Stimulated activated CD8-positive, alpha-beta memory T cell treated with anti-CD3 and anti-CD28 coated beads, Interleukin-2, amount 100 ng/mL, for 48 hours (primary cell): ENCODE results near the gene SLC25A39.

Source experiments
- DNase-seq, 2 donors: peaks; one replicate each; pipeline ENCODE4 v3.0.0-alpha.2; 2020; ENCODE audit warnings: low read depth in 2 of 2

SLC25A39 gene

DNA sequence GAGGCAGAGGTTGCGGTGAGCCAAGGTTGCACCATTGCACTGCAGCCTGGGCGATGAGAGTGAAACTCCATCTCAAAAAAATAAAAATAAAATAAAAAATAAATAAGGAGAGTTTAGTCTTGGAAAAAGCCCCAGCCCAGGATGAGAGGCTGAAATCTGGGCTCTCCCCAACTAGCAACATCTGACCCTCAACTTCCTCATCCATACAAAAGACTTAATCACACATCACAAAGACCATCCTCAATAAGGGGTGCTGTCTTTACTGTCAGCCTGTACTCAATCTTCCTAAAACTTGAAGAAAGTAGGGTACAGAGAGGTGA, 45.3 kb downstream of the SLC25A39 start:
- DNase-seq: no peak

DNA sequence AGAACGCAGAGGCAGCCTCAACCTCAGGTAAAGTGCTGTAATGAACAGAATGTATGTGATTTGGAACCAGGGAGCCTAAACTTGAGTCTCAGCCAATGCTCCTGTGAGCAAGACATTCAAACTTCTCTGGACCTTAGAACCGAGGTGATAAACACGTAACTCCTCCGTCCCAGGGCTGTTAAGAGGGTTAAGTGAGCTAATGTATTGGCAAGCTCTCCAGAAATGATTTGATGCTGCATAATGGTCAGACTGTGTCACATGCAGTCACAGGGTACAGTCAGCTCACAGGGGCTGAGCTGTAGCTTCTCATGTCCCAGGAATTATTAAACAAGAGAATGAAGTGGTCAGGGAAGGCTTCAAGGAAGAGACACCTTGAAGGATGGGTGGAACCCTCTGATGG, 46.6 kb downstream of the SLC25A39 start:
- DNase-seq: no peak

DNA sequence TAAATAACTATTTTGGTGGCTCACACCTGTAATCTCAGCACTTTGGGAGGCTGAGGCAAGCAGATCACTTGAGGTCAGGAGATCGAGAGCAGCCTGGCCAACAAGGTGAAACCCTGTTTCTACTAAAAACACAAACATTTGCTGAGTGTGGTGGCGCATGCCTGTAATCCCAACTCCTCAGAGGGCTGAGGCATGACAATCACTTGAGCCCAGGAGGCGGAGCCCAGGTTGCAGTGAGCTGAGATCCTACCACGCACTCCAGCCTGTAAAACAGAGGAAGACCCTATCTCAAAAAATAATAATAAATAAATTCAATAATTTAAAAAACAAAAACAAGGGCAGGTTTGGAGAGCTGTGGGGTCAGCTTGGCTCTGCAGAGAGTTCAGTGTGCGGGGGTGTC, 51.0 kb downstream of the SLC25A39 start:
- no peak for DNase-seq

DNA sequence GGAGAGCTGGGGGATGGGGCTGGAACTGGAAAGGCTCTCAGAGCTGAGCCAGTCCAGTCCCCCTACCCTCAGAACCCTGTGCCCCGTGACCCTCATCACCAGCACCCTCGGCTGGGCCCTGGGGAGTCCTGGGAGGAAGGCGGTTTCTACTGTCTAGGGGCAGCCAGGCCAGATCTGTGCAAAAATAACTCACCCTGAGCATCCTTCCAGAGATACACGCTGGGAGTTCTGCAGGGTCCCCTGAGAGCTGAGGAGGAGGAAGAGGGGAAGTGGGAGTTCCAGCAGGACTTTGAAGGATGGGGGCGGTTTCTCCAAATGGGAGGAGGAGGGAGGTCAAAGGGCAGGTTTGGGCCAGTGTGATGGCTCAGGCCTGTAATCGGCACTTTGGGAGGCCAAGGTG, 51.7 kb downstream of the SLC25A39 start:
- no peak for DNase-seq

DNA sequence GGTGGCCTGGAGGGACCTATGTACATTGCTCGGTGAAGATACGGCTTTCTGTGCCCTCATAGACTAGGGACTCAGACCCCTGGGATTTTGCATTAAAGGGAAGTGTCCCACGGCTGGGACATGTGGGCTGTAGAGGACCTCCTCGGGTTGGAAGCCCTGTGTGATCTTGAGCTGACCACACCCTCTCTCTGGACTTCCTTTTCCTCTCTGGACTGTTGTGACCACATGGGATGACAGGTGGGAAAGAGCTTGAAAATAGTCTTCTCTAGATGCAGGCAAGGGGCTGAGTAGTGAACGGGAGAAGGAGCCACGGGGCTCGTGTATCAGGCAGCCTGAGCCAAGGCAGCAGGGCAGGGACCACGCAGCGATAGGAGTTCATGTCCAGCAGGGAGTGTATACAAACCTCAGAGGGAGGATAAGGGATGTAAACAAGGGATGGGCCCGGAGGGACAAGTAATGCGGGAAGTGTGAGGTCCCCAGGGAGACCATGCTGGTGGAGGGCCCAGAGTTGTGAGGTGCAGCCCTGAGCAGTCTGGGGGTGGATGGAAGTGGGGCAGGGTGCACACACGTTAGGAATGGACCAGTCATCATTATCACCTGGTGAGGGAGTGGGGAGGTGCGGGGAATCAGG, 52.2 kb downstream of the SLC25A39 start:
- DNase-seq: no peak
